Coronary artery (tissue), 2 donors: Measurements from ENCODE around the gene TMEM154.

Experiments
- DNase-seq: peaks from one replicate; pipeline ENCODE4 v3.0.0-alpha.2; 2017; ENCODE audit warnings: low spot score
- H3K27ac ChIP-seq, 2 donors: fragments of 200-600 bp; sonication (generic); one replicate each; pipeline ENCODE4 v1.5.1; 2016 to 2019
- H3K4me3 ChIP-seq: fragments of 200-600 bp; sonication (generic); 2 replicates; pipeline ENCODE4 v1.5.1; 2016; ENCODE audit warnings: mild to moderate bottlenecking, moderate library complexity
- CTCF ChIP-seq: fragments of 200-600 bp; sonication (generic); IDR thresholded peaks from one replicate; pipeline ENCODE4 v1.5.1; 2019; ENCODE audit warnings: antibody characterized with exemption

Gene TMEM154

GRCh38 chr4:152644130-152644529, 35.7 kb downstream of the TMEM154 start:
- H3K4me3 ChIP-seq: no peak overlapping the region
- no peak overlapping the region for H3K27ac ChIP-seq
- TF ChIP-seq CTCF: no peak
- DNase-seq: no peak

GRCh38 chr4:152643153-152644035, 36.4 kb downstream of the TMEM154 start:
- H3K27ac ChIP-seq: no peak overlapping the region

GRCh38 chr4:152640058-152640921, 39.5 kb downstream of the TMEM154 start:
- H3K27ac ChIP-seq: no peak overlapping the region
- TF ChIP-seq CTCF: peak; percentile 48
- DNase-seq: no peak
- no peak overlapping the region for H3K4me3 ChIP-seq

More at GRCh38 chr4:152643153-152644035, 36.4 kb downstream of the TMEM154 start:
- DNase-seq: no peak
- H3K4me3 ChIP-seq: no peak overlapping the region
- TF ChIP-seq CTCF: no peak

- no peak for DNase-seq
- Histone ChIP-seq H3K4me3 (no peak overlapping the region), H3K27ac (no peak overlapping the region)
- no peak for TF ChIP-seq CTCF
These were observed 43.9 kb downstream of the TMEM154 start for GRCh38 chr4:152635851-152636250.

- Histone ChIP-seq H3K4me3 (no peak overlapping the region), H3K27ac (no peak overlapping the region)
- TF ChIP-seq CTCF: no peak
- DNase-seq: no peak
These were observed 45.6 kb downstream of the TMEM154 start for GRCh38 chr4:152634110-152634760.

- DNase-seq: no peak
- no peak for TF ChIP-seq CTCF
- no peak overlapping the region for H3K27ac ChIP-seq
- H3K4me3 ChIP-seq: no peak overlapping the region
These were observed 46.7 kb downstream of the TMEM154 start for GRCh38 chr4:152633118-152633517.
